ENCODE measurements around the gene C12orf57. TPM values are rescaled to one million over a fixed set of nuclear protein-coding genes. Genes with fewer than 3 reads are reported as not detected.

The C12orf57 gene
- total and polyA plus RNA-seq, 9 of the 15 experiments (the other 6 are each of a cell fraction or from before 2014, with no cell fraction given), result 26.7 to 191 (median 107) TPM

DNA sequence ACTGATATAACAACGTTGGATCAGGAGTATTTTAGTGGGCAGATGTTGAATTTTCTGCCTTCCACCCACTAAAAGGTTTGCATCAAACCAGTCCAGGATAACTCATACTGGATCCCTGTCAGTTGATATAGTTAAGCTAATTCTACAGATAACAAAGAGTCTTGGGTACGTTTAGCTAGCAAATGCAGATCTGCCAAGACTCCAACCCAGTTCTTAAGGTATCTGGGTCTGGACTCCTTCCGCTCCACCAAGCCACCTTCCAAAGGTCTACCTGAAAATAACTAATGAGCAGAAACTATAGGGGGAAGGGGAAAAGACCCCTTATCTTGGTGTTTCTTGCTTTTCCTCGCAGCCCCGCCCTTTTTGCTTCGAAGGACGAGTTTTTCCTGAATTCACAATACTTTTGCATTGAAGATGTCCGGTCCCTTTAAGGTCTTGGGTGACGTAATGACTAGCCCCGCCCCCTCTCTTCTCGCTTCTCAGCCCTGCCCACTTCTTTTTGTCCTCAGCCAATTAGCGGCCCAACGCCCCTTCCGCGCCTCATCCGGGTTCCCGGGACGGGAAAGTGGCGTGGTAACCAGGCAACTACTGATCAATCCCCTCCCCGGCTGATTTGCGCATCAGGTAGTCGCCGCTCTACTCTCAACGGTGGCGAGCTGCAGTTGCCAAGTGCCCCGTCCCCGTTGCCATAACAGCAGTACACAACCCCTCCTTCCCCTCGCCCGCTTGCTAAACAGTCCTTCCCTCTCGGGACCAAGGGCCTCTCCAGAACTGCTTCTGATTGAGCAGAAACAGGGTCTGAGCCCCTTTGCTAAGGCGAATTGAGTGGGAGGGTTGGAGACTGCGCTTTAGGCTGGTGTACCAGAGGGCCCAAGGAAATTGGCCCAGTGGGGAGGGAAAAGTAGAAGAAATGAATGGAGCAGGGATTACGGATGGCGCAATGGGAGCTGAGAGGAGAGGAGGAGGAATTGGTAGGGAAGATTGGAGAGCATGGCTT lies 39.2 kb upstream of the C12orf57 start, which contains the start of gene LRRC23 (continued):
- peak; percentile 21 to 31; a peak in 1 of 4 replicates for TF ChIP-seq SIN3A (IDR thresholded peaks at IDR 0.05; ENCODE audit: borderline replicate concordance in 2 of 2, control insufficient read depth in 1 of 2, low read depth in 2 of 2, low read length in 2 of 2)
- TF ChIP-seq, protein P1, sequence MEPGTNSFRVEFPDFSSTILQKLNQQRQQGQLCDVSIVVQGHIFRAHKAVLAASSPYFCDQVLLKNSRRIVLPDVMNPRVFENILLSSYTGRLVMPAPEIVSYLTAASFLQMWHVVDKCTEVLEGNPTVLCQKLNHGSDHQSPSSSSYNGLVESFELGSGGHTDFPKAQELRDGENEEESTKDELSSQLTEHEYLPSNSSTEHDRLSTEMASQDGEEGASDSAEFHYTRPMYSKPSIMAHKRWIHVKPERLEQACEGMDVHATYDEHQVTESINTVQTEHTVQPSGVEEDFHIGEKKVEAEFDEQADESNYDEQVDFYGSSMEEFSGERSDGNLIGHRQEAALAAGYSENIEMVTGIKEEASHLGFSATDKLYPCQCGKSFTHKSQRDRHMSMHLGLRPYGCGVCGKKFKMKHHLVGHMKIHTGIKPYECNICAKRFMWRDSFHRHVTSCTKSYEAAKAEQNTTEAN (CRISPR knock-in tag; IDR thresholded peaks at IDR 0.05), result no peak
- peak; percentile 66 for TF ChIP-seq ZFX (CRISPR knock-in tag; IDR thresholded peaks at IDR 0.05)
- TF ChIP-seq POLR2A (conservative IDR thresholded peaks at IDR 0.05), result peak; percentile 62
- TF ChIP-seq, protein P2, sequence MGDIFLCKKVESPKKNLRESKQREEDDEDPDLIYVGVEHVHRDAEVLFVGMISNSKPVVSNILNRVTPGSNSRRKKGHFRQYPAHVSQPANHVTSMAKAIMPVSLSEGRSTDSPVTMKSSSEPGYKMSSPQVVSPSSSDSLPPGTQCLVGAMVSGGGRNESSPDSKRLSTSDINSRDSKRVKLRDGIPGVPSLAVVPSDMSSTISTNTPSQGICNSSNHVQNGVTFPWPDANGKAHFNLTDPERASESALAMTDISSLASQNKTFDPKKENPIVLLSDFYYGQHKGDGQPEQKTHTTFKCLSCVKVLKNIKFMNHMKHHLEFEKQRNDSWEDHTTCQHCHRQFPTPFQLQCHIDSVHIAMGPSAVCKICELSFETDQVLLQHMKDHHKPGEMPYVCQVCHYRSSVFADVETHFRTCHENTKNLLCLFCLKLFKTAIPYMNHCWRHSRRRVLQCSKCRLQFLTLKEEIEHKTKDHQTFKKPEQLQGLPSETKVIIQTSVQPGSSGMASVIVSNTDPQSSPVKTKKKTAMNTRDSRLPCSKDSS (IDR thresholded peaks at IDR 0.05; ENCODE audit: low read depth, partially characterized antibody), result no peak
- TF ChIP-seq, protein P3, sequence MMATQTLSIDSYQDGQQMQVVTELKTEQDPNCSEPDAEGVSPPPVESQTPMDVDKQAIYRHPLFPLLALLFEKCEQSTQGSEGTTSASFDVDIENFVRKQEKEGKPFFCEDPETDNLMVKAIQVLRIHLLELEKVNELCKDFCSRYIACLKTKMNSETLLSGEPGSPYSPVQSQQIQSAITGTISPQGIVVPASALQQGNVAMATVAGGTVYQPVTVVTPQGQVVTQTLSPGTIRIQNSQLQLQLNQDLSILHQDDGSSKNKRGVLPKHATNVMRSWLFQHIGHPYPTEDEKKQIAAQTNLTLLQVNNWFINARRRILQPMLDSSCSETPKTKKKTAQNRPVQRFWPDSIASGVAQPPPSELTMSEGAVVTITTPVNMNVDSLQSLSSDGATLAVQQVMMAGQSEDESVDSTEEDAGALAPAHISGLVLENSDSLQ (IDR thresholded peaks at IDR 0.05), result no peak
- no peak for TF ChIP-seq EHMT2 (IDR thresholded peaks at IDR 0.05)
- TF ChIP-seq, protein P4, sequence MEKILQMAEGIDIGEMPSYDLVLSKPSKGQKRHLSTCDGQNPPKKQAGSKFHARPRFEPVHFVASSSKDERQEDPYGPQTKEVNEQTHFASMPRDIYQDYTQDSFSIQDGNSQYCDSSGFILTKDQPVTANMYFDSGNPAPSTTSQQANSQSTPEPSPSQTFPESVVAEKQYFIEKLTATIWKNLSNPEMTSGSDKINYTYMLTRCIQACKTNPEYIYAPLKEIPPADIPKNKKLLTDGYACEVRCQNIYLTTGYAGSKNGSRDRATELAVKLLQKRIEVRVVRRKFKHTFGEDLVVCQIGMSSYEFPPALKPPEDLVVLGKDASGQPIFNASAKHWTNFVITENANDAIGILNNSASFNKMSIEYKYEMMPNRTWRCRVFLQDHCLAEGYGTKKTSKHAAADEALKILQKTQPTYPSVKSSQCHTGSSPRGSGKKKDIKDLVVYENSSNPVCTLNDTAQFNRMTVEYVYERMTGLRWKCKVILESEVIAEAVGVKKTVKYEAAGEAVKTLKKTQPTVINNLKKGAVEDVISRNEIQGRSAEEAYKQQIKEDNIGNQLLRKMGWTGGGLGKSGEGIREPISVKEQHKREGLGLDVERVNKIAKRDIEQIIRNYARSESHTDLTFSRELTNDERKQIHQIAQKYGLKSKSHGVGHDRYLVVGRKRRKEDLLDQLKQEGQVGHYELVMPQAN (IDR thresholded peaks at IDR 0.05; ENCODE audit: borderline replicate concordance), result peak; percentile 72
- TF ChIP-seq, protein P5, sequence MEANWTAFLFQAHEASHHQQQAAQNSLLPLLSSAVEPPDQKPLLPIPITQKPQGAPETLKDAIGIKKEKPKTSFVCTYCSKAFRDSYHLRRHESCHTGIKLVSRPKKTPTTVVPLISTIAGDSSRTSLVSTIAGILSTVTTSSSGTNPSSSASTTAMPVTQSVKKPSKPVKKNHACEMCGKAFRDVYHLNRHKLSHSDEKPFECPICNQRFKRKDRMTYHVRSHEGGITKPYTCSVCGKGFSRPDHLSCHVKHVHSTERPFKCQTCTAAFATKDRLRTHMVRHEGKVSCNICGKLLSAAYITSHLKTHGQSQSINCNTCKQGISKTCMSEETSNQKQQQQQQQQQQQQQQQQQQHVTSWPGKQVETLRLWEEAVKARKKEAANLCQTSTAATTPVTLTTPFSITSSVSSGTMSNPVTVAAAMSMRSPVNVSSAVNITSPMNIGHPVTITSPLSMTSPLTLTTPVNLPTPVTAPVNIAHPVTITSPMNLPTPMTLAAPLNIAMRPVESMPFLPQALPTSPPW (CRISPR knock-in tag; IDR thresholded peaks at IDR 0.05), result peak; percentile 71
- TF ChIP-seq PHTF2 (CRISPR knock-in tag; IDR thresholded peaks at IDR 0.05), result no peak
- TF ChIP-seq TAF15 (IDR thresholded peaks at IDR 0.05; ENCODE audit: low read depth, low read length), result no peak
- no peak for TF ChIP-seq ZNF644 (tag; IDR thresholded peaks at IDR 0.05; ENCODE audit: low read depth)
- peak; percentile 99 for TF ChIP-seq ATF7 (IDR thresholded peaks at IDR 0.05)
- no peak for TF ChIP-seq ZNF830 (CRISPR knock-in tag; IDR thresholded peaks at IDR 0.05)
- peak; percentile 9 for TF ChIP-seq NEUROD1 (IDR thresholded peaks at IDR 0.05; ENCODE audit: borderline replicate concordance, low read depth, low read length, partially characterized antibody)
- TF ChIP-seq, protein P6, sequence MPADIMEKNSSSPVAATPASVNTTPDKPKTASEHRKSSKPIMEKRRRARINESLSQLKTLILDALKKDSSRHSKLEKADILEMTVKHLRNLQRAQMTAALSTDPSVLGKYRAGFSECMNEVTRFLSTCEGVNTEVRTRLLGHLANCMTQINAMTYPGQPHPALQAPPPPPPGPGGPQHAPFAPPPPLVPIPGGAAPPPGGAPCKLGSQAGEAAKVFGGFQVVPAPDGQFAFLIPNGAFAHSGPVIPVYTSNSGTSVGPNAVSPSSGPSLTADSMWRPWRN (IDR thresholded peaks at IDR 0.05; ENCODE audit: low read depth), result no peak
- no peak for TF ChIP-seq ZKSCAN8 (CRISPR knock-in tag; IDR thresholded peaks at IDR 0.05)
